Astrocyte of the hippocampus (primary cell): Measurements from ENCODE around the gene ZNF280A.
"Not testable (repeated sequence)": the region's sequence is repeated elsewhere in the genome, so short reads cannot be mapped to it uniquely, and the experiment has no call there.

Source experiments
- DNase-seq: peaks from one replicate; pipeline ENCODE4 v3.0.0; 2011; ENCODE audit warnings: low read depth, low spot score

The ZNF280A gene

DNA sequence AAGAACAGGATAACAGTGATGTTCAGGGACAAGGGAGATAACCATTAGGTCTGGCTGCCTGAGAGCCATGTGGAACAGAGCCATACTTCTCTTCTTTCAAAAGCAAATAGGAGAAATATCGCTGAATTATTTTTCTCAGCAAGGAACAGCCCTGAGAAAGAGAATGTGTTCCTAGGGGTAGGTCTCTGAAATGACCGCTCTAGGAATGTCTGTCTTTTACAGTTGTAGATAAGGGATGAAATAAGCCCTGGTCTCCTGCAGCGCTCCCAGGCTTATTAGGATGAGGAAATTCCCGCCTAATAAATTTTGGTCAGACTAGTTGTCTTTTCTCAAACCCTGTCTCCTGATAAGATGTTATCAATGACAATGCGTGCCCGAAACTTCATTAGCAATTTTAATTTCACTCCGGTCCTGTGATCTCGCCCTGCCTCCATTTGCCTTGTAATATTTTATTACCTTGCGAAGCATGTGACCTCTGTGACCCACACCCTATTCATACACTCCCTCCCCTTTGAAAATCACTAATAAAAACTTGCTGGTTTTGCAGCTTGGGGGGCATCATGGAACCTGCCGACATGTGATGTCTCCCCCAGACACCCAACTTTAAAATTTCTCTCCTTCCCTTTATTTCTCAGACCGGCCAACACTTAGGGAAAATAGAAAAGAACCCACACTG is 51.1 kb downstream of the ZNF280A start:
- DNase-seq: not testable (repeated sequence)

DNA sequence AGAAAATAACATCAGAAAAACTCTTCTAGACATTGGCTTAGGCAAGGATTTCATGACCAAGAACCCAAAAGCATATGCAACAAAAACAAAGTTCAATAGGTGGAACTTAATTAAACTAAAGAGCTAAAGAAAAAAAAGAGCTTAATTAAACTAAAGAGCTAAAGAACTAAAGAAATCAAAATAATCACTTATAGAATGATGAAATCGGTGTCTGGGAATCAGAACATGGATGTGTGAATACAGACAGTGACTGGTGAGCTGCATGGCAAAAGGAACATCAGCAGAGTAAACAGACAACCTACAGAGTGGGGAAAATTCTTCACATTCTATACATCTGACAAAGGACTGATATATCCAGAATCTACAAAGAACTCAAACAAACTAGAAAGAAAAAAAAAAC is 53.0 kb downstream of the ZNF280A start:
- no peak for DNase-seq

- no peak for DNase-seq
Observed at GRCh38 chr22:22465782-22466181, 54.3 kb downstream of the ZNF280A start.

- DNase-seq: no peak
Observed at GRCh38 chr22:22465094-22465602, 54.9 kb downstream of the ZNF280A start.

DNA sequence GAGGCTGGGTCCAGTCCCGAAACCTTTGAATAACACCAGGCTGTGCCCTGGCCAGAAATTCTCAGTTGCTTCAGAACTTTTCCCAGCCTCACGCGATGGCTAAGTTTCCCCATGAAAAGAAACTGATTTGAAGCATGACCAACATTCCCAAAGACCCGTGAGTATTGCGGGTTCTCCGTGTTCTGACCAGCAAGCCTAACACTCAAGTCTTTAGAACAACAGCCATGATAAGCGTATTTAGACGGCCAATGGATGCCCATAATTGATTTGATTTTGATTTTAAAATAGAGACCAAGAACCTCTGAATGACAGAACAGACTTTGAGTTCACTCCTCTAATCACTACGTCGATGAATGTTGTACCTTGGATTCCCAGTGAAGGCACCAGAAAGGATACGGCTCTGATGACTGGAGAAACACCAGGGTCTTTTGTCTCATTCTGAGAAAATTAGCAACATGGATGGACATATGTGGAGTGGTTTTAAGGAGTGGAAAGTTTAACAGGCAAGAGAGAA is 55.5 kb downstream of the ZNF280A start:
- DNase-seq: no peak

- peak; percentile 82 for DNase-seq
Observed at GRCh38 chr22:22463855-22464540, 56.1 kb downstream of the ZNF280A start.
